Stimulated activated CD4-positive, alpha-beta T cell treated with anti-CD3 and anti-CD28 coated beads, Interleukin-4, amount 100 ng/mL, for 4 hours (primary cell): ENCODE data around the gene TREX2.

Source experiments
- DNase-seq, 2 experiments: peaks; one replicate each; pipeline ENCODE4 v3.0.0-alpha.2; 2020

The TREX2 gene

DNA sequence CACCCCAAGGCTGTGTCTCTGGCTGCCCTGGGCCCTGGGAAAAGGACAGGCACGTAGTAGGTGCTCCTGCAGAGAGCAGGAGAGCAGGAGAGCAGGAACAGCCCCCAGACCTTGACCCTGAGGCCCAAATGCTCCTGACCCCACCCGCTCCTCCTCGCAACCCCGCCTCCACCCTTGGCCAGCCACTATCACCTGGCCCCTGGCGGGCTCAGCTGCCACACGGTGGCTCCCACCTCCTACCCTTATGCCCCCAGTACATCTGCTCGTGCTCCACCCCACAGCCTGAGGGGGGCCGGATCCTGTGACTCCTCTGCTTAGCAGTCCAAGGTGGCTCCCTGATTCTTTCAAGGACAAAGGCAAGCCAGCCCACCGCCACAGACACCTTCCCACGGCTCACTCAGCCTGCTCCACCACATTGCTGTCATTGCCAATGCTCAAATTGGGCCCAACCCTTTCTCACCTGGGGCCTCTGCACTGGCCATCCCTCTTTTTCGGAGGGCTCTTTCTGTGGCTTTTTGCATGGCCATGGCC is 30.0 kb upstream of the TREX2 start:
- DNase-seq, result no peak

DNA sequence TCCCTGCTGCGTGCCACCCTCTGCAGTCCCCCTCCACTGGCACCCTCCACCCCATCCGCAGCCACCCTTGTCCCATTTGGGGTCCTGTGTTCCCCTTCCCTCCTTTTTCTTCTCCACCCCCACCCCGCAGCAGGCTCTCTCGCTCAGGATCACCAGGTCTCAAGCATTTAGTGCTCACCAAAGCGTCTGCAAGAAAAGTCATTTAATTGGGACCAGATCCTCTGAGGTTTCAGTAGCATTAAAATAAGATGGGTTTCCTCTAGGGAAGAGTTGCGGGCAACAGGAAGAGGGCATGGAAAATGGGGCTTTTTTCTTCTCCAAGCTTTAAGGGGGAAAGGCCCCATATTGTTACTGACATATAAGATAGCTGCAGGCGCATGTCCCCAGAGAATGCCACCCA is 29.4 kb upstream of the TREX2 start:
- DNase-seq, result no peak

DNA sequence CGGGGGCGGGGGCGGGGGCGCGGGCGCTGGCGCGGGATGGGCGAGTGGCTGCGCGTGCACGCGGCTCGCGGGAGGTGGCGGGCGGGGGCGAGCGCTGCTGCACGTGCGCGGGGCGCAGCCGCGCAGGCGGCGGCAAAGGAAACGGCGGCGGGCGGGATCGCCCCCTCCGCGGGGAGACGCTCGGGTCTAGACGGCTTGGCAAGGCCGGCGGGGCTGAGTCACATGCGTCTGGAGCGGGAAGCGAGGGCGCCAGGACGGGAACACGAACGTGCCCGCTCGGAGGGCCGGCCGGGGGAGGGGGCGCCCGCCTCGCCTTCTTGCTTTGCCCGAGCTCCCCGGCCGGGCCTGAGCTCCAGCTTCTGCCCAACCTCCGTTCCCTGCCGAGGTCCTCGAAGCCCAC is 28.9 kb upstream of the TREX2 start:
- peak; percentile 44 to 70 for DNase-seq

DNA sequence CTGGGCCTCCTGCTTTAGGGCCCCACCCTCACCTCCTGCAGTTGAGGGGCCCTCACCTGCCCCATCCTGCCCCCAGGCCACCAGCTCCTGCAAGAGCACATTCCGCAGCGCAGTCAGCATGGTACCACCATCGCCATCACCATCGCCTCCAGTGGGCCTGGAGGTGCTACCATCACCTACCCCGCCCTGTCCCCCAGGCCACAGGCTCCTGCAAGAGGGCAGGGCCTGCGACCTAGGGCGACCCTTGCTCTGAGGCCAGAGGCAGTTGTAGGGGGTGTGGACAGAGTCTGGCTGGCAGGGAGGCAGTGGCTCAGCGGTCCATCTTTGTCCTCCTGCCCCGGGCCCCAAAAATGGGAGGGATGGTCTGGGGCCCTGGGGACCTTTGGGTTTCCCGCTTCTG is 28.4 kb upstream of the TREX2 start:
- no peak for DNase-seq

DNA sequence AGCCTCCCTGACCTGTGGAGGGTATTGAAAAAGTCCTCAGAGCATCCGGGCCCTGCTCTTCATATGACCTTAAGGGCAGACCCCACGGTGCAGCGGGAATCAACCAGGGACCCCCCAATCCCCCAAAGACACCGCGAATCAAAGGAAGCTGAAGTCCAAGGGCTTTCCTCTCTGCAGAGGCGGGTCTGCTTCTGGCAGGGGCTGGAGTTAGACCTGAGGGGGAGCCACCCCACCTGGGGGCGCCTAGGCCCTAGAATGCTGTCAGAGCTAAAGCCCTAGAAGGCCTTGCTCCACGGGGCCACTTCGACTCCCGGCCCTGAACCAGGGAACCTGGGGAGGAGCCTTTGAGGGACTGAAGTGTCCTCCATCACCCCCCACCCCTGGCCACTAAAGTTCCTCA is 27.3 kb upstream of the TREX2 start:
- DNase-seq, result no peak

DNA sequence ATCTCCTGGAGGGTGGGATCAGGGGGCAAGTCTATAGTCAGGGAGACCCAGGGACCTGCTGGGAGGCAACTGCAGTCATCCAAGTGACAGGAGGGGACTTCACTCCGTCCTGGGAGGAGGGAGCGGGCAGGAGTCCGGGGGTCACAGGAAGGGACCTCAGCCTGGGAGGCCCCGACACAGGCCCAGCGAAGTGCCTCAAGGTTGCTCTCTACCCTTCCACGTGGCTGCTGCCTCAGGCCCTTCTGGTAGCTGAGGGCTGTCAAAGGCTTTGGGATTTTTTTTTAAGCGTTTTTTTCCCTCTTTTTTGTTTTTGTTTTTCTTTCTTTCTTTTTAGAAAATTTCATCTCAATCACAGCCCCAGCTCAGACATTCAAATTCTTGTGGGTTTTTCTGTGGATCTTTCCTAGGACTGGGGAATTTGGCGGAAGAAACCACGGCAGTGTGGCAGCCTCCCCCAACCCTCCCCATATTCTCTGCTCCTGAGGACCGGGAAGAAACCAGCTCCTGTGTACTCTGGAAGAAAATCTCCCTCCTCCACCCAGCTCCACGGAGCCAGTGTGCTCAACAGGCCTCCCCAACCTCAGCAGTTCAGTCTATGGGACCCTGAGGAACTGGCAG is 25.9 kb upstream of the TREX2 start:
- no peak for DNase-seq

DNA sequence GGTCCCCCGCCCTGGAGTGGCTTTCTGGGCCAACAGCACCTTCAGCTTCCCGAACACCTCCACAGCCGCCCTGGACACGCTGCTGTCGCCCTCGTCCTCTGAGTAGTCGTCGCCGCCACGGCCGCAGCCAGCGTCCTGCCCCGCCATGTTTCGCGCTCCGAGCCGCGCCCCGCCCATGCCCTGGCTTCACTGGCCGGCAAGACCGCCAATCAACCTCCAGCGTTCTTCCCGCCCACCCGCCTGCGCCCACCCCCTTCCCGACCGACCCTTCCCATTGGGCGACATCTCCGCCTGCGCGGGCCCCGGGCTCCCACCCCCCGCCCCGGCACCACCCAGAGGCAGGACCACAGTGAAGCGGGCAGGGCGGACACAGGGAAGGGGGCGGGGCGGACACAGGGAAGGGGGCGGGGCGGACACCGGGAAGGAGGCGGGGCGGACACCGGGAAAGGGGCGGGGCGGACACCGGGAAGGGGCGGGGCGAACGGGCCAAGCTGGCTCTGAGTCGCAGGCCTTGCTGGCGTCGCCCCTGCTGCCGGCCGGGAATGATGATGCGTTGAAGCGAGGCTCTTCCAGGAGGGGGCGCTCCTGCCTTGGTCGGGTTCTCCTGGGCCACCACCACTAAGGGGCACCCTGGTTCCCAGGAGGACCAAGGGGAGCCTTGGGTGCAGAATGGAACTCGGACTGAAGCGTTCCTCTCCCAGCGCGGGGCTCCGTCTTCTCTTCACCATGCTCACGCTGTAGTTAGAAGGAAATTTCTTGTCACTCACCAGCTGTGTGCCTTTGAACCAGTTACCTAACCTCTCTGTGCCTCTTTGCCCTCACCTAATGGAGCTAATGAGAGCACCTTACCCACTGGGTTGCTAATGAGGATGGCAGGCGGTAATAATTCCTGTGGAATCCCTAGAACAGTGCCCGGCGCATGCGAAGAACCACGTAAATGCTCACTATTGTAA is 24.8 kb upstream of the TREX2 start, which contains the start of gene HAUS7:
Gene HAUS7 (minus strand): TSS at position 166 of the 953 bp plus-strand sequence. CDS start 19 bp downstream, at position 147.
- peak; percentile 85 for DNase-seq

DNA sequence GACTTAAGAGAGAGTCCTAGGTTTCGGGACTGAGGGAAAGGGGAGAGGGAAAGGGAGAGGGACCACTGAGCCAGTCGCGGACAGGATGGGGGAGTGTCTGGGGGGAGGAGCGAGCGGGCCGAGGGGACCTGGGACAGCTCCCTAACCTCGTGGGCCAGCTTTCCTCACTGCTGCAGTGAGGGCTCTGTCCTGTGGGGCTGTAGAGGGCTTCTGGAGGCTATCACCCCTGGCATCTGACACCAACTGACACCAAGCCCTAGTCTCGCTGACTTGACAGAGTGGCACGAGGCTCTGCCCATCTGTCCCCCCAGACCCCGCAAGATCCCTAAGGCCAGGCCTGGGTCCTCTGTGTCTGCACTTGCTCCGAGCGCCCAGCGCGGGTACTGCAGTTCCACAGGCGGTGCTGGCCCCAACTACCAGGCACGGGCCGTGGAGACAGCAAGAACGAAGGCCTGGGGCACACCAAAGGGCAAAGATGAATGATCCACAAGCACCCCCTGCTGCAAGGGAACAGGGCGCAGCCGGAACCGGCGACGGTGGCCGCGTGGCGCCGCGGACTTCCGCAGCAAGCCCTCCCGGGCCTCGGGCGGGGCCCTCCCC is 24.1 kb upstream of the TREX2 start:
- peak in 1 of 2 experiments; percentile 18 for DNase-seq

DNA sequence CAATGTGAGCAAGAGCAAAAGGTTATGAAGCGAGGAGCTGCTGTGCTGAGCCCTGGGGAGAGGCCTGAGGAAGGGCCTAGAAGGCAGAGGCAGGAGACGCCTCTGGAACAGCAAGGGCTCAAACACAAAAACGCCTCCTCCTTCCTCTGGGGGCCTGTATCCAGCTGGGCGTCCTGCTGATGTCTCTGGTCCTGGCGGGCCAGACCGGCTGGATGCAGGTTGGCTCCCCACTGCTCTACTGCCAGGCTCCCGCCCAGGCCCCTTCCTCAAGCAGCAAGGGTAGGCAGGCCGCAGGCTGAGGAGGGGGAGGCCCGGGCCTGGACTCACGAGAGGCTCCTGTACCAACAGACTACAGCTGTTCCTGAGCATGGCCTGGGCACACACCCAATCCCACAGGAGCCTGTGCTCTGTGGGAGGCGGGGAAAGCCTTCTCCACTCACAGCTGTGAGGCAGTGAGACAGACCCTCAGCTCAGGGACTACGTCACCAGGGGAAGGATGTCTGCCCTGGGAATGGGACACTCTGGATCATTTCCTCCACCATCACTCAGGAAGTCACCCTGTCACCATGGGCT is 22.2 kb upstream of the TREX2 start:
- no peak for DNase-seq

DNA sequence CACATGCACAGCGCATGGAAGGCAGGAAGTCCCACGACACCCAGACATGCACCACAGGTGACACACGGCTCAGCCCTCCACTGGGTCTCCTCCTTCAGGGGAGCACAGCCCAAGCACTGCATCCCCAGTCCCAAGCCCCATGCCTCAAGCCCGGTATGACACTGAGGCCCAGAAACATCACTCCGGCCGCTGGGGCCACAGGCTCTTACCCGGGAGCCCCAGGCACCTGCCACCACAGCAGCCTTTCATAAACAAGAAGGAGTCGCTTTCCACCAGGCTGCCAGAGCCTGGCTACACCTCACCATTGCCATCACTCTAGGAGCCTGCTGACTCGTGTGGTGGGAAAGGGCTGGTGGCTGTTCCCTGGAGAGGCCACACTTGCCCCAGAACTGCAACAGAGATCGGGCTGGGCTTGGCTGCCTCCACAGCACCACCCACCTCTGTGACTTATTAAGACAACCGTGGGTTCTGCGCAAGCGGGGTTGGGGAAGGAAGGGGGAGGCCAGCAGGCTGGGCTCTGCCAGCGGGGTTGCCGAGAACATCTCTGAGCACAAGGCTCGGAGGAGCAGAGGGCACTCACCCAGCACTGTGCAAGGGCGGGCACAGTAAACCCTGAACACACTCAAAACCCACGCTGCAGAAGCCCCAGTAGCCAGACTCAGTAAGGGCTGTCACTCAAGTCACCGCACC is 20.0 kb upstream of the TREX2 start:
- no peak for DNase-seq

DNA sequence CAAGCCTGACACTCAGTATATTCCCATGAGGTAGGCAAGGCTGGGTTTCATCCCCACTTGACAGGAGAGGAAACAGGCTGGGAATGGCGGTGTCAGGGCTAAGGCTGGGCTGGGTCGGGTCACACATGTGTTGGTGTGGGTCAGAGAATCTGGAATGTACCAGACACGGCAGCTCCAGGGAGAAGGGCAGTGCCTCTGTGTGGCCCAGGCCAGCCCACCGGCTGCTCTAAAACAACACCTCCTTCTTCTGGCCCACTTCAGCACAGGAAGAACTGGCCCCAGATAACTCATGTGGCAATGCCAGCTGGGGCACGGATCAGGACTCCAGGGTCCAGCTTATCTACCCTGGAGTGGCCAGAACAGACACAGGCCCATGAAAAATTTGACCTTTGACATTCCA is 18.3 kb upstream of the TREX2 start:
- DNase-seq, result no peak

DNA sequence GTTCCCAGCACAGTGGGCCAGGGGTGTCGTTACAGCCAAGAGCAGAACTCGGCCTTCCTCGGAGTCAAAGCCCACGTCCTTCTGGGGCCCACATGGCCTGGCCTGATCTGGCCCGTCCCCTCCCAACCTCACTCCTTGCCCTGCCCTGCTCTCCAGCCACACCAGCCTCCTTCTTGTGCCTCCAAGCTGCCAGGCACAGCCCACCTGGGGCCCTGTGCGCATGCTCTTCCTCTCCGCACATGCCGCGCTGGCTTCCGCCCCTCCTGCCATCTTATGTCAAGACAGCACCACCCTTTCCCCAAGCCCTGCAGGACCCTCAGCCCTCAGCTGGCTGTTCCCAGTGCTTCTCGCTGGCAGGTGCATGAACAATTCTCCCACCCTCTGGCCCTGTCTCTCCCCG is 17.7 kb upstream of the TREX2 start:
- DNase-seq, result no peak

DNA sequence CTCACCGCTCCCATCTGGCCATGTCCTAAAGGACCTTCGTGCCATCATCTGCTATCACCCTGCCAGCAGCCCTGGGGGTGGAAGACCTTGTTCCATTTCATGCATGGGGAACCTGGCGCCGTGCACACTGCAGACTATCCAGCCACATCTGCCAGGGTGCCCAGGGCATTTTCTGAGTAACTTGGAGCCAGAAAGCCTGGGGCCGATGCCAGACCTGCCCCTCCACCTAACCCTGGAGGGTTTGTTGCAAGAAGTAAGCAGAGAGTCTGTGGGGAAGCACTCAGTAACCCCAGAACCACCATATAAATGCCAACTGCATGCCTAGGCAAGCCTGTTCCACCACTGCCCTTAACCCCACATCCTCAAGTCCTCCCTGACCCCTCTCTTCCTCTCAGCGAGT is 17.2 kb upstream of the TREX2 start:
- no peak for DNase-seq

DNA sequence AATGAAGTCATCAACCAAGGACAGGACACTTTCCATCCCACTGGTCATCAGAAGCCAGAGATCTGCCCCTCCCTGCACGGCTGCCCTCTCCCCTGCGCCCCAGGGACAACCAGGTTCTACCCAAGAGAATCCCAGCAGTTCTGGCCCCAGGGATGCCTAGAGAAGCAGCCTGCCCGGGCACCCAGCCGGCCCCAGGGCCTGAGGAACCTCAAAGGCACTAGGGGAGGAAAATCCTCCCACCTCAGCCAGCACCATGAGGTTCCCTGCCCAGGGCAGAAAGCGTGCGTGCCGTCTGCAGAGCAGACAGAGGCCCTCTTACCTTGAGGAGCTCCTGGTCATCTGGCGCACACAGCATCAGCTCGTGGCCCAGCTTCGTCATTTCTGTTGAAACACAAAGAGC is 16.4 kb upstream of the TREX2 start:
- DNase-seq, result no peak

DNA sequence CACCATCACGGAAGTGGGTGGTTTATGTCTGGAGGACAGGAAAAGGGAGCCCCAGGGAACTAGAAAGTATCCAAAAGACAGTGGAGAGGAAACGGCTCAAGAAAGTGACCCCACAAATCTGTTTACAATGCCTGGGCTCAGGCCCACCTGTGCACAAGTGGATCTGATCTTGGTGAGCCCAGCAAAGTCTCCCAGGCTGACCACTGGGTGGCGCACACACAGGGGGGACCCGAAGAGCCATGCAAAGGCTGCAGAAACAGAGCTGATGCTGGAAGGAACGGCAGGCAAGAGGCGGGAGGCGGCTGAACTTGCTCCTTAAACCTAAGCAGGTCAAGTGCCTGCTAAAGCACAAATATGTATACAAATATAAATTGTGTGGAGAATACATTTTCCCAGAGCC is 15.0 kb upstream of the TREX2 start:
- DNase-seq, result peak; percentile 26 to 48

DNA sequence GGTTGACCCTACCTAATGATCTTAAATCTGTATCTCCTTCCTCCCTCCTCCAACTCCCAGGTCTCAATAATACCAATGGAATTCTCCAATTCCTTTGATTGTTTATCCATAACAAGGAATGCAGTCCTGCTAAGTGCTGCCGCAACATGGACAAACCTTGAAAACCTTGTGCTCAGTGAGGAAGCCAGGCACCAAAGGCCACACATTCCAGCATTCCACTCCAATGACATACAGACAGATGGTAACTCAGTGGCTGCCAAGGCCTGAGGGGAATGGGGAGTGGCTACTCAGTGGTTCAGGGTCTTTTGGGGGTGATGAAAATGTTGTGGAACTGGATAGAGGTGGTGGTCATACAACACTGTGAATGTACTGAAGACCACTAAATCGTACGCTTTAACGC is 14.1 kb upstream of the TREX2 start:
- DNase-seq, result no peak

DNA sequence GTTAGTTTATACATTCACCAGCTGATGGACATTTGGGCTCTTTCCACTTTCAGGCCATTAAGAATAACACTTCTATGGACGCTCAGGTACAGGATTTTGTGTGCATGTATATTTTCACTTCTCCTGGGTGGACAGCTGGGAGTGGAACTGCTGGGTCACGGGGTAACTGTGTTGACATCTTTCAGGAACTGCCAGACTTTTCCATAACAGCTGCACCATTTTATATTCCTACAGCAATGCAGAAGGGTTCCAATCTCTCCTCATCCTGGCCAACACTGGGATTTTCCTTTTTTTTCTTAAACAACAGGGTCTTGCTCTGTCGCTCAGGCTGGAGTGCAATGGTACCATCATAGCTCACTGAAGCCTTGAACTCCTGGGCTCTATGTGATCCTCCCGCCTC is 12.6 kb upstream of the TREX2 start:
- no peak for DNase-seq

DNA sequence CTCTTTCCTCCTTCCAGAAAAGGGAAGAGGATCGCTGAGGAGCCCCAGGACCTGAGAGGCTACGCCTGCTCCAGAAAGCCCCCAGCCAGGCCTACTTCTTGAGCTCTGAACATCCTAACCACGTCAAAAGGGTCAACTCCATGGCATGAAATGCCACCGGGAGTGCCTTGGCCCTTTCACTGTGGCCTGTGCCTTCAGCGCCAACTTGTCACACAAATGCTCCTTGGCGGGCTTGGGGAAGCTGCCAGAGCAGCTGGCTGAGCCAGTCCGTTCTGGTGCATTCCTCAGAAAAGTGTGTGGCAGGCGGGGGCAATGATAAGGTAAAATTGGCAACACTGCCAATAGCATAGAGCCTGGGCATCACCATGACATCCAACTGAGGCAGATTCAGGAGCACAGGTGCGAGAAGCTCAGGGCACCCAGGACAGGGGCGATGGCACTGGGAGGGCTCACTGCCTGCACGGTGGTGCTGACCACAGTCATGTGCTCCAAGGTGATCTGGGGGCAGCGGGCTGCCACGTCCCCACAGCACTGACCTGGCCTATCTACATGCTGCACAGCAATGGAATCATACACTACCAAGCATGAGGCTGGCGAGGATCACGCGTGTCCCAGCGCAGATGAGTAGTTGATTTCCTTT is 12.1 kb upstream of the TREX2 start:
- DNase-seq, result no peak

DNA sequence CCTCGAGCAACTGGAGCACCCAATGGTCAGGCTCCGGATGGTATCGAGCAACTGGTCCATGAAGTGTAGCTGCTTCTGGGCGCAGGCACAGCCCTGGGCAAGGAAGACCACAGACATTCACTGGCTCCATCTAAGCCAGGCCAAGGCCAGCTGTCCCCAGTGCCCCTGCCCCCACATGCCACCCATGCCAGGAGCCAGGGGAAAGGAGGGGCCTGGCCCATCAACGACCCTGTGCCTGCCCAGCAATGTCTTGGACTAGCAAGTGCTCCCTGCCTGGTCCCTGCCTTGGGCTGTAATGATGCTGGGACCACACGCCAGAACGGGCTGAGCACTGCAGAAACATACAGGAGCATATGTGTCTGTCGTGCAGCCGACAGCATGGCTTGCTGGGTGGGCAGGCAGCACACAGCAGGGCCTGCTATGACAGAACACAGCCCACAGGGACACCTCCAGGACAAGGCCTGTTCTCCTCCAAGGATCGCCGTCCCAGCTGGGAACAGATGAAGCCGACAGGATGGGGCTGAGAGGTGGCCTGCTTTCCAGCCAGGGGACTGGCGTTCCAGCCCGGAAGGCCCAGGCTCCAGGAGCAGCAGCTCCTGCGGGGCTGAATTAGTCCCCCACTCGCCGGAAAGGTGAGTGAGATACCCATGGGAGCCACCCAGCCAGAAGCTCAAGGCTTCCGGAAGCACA is 11.4 kb upstream of the TREX2 start:
- DNase-seq, result no peak

DNA sequence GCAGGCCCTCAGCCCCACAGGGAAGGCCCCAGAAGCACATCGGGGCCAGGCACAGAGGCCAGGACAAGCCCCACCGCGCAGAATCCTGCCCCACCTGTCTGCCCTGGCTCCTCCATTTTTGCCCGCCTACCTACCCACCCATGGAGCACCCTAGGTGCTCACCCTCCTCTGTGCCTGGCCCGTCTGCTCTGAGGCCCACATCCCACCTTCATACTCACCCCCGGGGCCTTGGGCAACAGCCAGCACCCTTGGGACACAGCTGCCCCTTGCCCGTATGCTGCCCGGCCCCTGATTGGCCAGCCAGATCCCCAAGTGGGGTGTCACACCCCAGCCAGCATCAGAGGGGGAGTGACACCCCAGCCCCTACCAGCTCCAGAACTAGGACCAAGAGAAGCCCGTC is 10.8 kb upstream of the TREX2 start:
- DNase-seq, result no peak

DNA sequence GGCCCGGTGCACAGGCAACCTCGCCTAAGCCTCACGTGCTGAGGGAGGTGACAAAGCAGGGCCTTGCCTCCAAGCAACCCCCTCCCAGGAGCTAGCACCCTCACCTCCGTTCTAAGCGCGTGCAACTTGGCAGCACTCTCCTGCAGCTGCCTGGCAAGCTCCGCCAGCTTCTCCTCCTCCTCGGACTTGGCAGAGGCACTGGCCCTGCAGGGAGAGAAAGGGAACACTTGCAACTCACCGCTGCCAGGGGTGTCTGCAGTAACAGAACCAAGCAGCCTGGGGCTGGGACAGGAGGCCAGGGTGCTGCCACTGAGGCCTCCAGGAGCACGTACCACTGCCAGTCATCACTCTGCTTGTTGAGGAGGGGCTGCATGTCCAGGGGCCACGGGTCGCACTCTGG is 10.3 kb upstream of the TREX2 start:
- no peak for DNase-seq

DNA sequence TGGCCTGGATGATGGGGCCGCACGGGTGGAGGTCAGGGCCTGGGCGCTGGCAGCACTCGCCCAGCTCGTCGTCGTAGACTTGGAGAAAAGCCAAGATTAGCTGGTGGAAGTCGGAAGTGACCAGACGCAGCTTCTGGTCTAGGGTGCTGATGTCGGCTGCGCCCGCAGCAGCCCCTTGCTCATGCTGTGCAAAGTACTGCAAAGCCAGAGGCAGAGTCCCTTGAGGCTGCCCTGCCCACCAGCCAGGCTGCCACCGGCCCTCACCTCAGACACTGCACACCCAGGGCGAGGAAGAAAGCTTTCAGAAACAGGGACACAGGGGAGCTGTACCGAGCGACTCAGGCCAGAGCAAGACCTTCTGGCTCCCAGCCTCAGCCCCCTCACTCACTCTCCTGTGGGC is 9.7 kb upstream of the TREX2 start:
- DNase-seq, result no peak
